Caco-2 (cell line): ENCODE results near the gene ANXA8. TPM values are rescaled to one million over a fixed set of nuclear protein-coding genes. Genes with fewer than 3 reads are reported as not detected.

Experiments
- BruUV-seq: library from RNA; stranded (reverse); fragments of 400-500 nt; replicated peaks from 2 replicates; lab custom pipeline; 2021; lab: Mats Ljungman, UMichigan
- CTCF ChIA-PET: fragments of 300-600 bp; sonication (Branson Sonifier 250); formaldehyde crosslinking; loops from one replicate; lab custom pipeline; 2022; ENCODE audit warnings: antibody characterized with exemption; lab: Charles Lee
- POLR2A ChIA-PET: fragments of 300-600 bp; sonication (Branson Sonifier 250); formaldehyde crosslinking; loops from one replicate; lab custom pipeline; 2022; ENCODE audit warnings: antibody characterized with exemption; lab: Charles Lee
- DNase-seq, 2 experiments: peaks; one replicate each; pipeline versions ENCODE4 v3.0.0 to v3.0.0-alpha.2; 2020 to 2022
- H3K27me3 ChIP-seq: replicated peaks from 2 replicates; pipeline ENCODE4 v1.6.0; 2011; ENCODE audit warnings: low read length; ENCODE audit not compliant: control insufficient read depth, insufficient read depth
- H3K36me3 ChIP-seq: 2 replicates; pipeline ENCODE4 v1.5.1; 2011; ENCODE audit warnings: low read length; ENCODE audit not compliant: control insufficient read depth, insufficient read depth
- H3K4me1 ChIP-seq: fragments of 250-450 bp; sonication (Bioruptor Pico); 2 replicates; pipeline ENCODE4 v1.5.1; 2020; ENCODE audit warnings: mild to moderate bottlenecking
- H3K4me3 ChIP-seq: 2 replicates; pipeline ENCODE4 v1.5.1; 2011; ENCODE audit warnings: low read depth, mild to moderate bottlenecking, control low read depth, low read length
- H3K9me3 ChIP-seq: fragments of 250-450 bp; sonication (Bioruptor Pico); 2 replicates; pipeline ENCODE4 v1.5.1; 2020; ENCODE audit warnings: mild to moderate bottlenecking, moderate library complexity
- H3K27ac Mint-ChIP-seq: one replicate; pipeline ENCODE4 v1.8.0; 2022; ENCODE audit warnings: mixed read lengths; ENCODE audit not compliant: unreplicated experiment
- H3K27me3 Mint-ChIP-seq: one replicate; pipeline ENCODE4 v1.8.0; 2022; ENCODE audit warnings: mixed read lengths; ENCODE audit not compliant: insufficient read depth, unreplicated experiment
- H3K36me3 Mint-ChIP-seq: one replicate; pipeline ENCODE4 v1.8.0; 2022; ENCODE audit warnings: mild to moderate bottlenecking, mixed read lengths; ENCODE audit not compliant: insufficient read depth, unreplicated experiment
- H3K4me1 Mint-ChIP-seq: one replicate; pipeline ENCODE4 v1.8.0; 2022; ENCODE audit warnings: low read depth, mixed read lengths; ENCODE audit not compliant: unreplicated experiment
- H3K4me3 Mint-ChIP-seq: one replicate; pipeline ENCODE4 v1.8.0; 2022; ENCODE audit warnings: mild to moderate bottlenecking, moderate library complexity, mixed read lengths; ENCODE audit not compliant: unreplicated experiment
- H3K9me3 Mint-ChIP-seq: one replicate; pipeline ENCODE4 v1.8.0; 2022; ENCODE audit warnings: mixed read lengths; ENCODE audit not compliant: unreplicated experiment
- CTCF ChIP-seq, 2 experiments: fragments of 200-600 bp in 1 of 2; IDR thresholded peaks; 1 replicate in 1 of 2; 2 replicates in 1 of 2; pipeline versions ENCODE4 v1.5.1 to v1.8.0; 2011 to 2022; ENCODE audit warnings: antibody characterized with exemption in 1 of 2, control low read depth in 1 of 2, inconsistent platforms in 1 of 2, low read depth in 1 of 2, low read length in 1 of 2, mild to moderate bottlenecking in 1 of 2, moderate library complexity in 1 of 2; ENCODE audit not compliant: insufficient read depth in 1 of 2, severe bottlenecking in 1 of 2, unreplicated experiment in 1 of 2
- intact Hi-C: fragments of 100-400 bp; cut with micrococcal nuclease; formaldehyde crosslinking; loops from one replicate; pipeline ENCODE4 v1.10.0; 2022; ENCODE audit not compliant: unreplicated experiment
- total RNA-seq: library from RNA; stranded (reverse); gene quantifications from 2 replicates; pipeline ENCODE4 v1.2.3, GENCODE V29; 2022

The ANXA8 gene
- total RNA-seq, 1 experiment from 2014 or later: 20.9 TPM

GRCh38 chr10:47454780-47455058 is 29.2 kb downstream of the ANXA8 start:
- no peaks in the 10 kb centered on the region for H3K27me3 Mint-ChIP-seq
- no peak overlapping the region for H3K4me3 Mint-ChIP-seq
- H3K4me3 ChIP-seq: no peak overlapping the region
- peaks cover 40% of the 10 kb centered on the region for H3K4me1 ChIP-seq
- no peak for DNase-seq
- H3K4me1 Mint-ChIP-seq: peaks cover 30% of the 10 kb centered on the region
- BruUV-seq: no TSS peak
- H3K27me3 ChIP-seq: no peaks in the 10 kb centered on the region
- H3K9me3 Mint-ChIP-seq: no peaks in the 10 kb centered on the region
- H3K27ac Mint-ChIP-seq: no peak overlapping the region
- no peaks in the 10 kb centered on the region for H3K36me3 Mint-ChIP-seq
- H3K36me3 ChIP-seq: no peaks in the 10 kb centered on the region
- CTCF ChIA-PET: interaction anchor here (0.7 kb wide), 1 partner anchor 74 kb away, joined by 3 read pairs; no protein-coding TSS in a partner anchor
- H3K9me3 ChIP-seq: no peaks in the 10 kb centered on the region
- POLR2A ChIA-PET: no interaction called here
- TF ChIP-seq CTCF (IDR thresholded peaks at IDR 0.05; ENCODE audit: insufficient read depth in 1 of 2, low read depth in 1 of 2, low read length in 1 of 2, severe bottlenecking in 1 of 2, unreplicated experiment in 1 of 2): no peak
- intact Hi-C loops: no loop called here

GRCh38 chr10:47454008-47454779 is 29.7 kb downstream of the ANXA8 start:
- Mint-ChIP-seq H3K36me3 (no peaks in the 10 kb centered on the region), H3K4me1 (peaks cover 29% of the 10 kb centered on the region), H3K27ac (no peak overlapping the region), H3K9me3 (no peaks in the 10 kb centered on the region), H3K27me3 (no peaks in the 10 kb centered on the region), H3K4me3 (no peak overlapping the region)
- ChIA-PET POLR2A (no interaction called here), CTCF (interaction anchor here (0.7 kb wide), 1 partner anchor 73 kb away, joined by 3 read pairs; no protein-coding TSS in a partner anchor)
- Histone ChIP-seq H3K36me3 (no peaks in the 10 kb centered on the region), H3K9me3 (no peaks in the 10 kb centered on the region), H3K4me1 (peaks cover 40% of the 10 kb centered on the region), H3K27me3 (no peaks in the 10 kb centered on the region), H3K4me3 (no peak overlapping the region)
- intact Hi-C loops: no loop called here
- DNase-seq: no peak
- TF ChIP-seq CTCF (IDR thresholded peaks at IDR 0.05; ENCODE audit: insufficient read depth in 1 of 2, low read depth in 1 of 2, low read length in 1 of 2, severe bottlenecking in 1 of 2, unreplicated experiment in 1 of 2): no peak
- no TSS peak for BruUV-seq

GRCh38 chr10:47453141-47454007 is 30.5 kb downstream of the ANXA8 start:
- no peaks in the 10 kb centered on the region for H3K9me3 ChIP-seq
- POLR2A ChIA-PET: no interaction called here
- H3K4me1 ChIP-seq: peaks cover 33% of the 10 kb centered on the region
- intact Hi-C loops: no loop called here
- no peaks in the 10 kb centered on the region for H3K36me3 Mint-ChIP-seq
- no peak overlapping the region for H3K27ac Mint-ChIP-seq
- CTCF ChIA-PET: no interaction called here
- no peaks in the 10 kb centered on the region for H3K27me3 ChIP-seq
- no TSS peak for BruUV-seq
- H3K4me3 ChIP-seq: no peak overlapping the region
- peaks cover 20% of the 10 kb centered on the region for H3K4me1 Mint-ChIP-seq
- no peaks in the 10 kb centered on the region for H3K9me3 Mint-ChIP-seq
- no peaks in the 10 kb centered on the region for H3K36me3 ChIP-seq
- TF ChIP-seq CTCF (IDR thresholded peaks at IDR 0.05; ENCODE audit: insufficient read depth in 1 of 2, low read depth in 1 of 2, low read length in 1 of 2, severe bottlenecking in 1 of 2, unreplicated experiment in 1 of 2): no peak
- H3K27me3 Mint-ChIP-seq: no peaks in the 10 kb centered on the region
- no peak overlapping the region for H3K4me3 Mint-ChIP-seq
- DNase-seq: no peak
